CD4-positive, alpha-beta T cell treated with Interleukin-21 for 1 hour (primary cell): ENCODE data around the gene PLIN4.

Source experiments
- DNase-seq: peaks from one replicate; pipeline ENCODE4 v3.0.0-alpha.2; 2020

PLIN4 gene

GRCh38 chr19:4518345-4519171, at the start of gene PLIN4:
Gene PLIN4, minus strand, starts transcription at chr19:4518486. Its CDS starts 214 bp downstream, at chr19:4518272.
- DNase-seq: no peak

GRCh38 chr19:4567584-4568071, 49.3 kb upstream of the PLIN4 start:
- DNase-seq: peak; percentile 62

GRCh38 chr19:4566402-4567051, 48.2 kb upstream of the PLIN4 start:
- no peak for DNase-seq

- DNase-seq: peak; percentile 16
These were observed 45.3 kb upstream of the PLIN4 start for GRCh38 chr19:4563562-4563961.

GRCh38 chr19:4562085-4562484, 43.8 kb upstream of the PLIN4 start:
- peak; percentile 22 for DNase-seq

- no peak for DNase-seq
These were observed 41.3 kb upstream of the PLIN4 start, which contains the start of gene SEMA6B for GRCh38 chr19:4559569-4559968. Gene SEMA6B, minus strand, starts transcription at chr19:4559684. Its CDS starts 1,227 bp downstream, at chr19:4558457.

GRCh38 chr19:4557971-4558941, 40.0 kb upstream of the PLIN4 start:
- DNase-seq: no peak

GRCh38 chr19:4557144-4557970, 39.1 kb upstream of the PLIN4 start:
- no peak for DNase-seq

- DNase-seq: no peak
These were observed 38.4 kb upstream of the PLIN4 start for GRCh38 chr19:4556597-4557127.

- DNase-seq: no peak
These were observed 37.6 kb upstream of the PLIN4 start for GRCh38 chr19:4555657-4556561.

- DNase-seq: no peak
These were observed 36.4 kb upstream of the PLIN4 start for GRCh38 chr19:4554717-4555116.

GRCh38 chr19:4553775-4554174, 35.5 kb upstream of the PLIN4 start:
- DNase-seq: no peak

GRCh38 chr19:4553092-4553695, 34.9 kb upstream of the PLIN4 start:
- no peak for DNase-seq

- no peak for DNase-seq
These were observed 34.2 kb upstream of the PLIN4 start for GRCh38 chr19:4552525-4552819.

GRCh38 chr19:4550479-4551050, 32.3 kb upstream of the PLIN4 start:
- no peak for DNase-seq

- DNase-seq: no peak
These were observed 31.7 kb upstream of the PLIN4 start for GRCh38 chr19:4550018-4550417.

GRCh38 chr19:4548238-4548584, 29.9 kb upstream of the PLIN4 start:
- no peak for DNase-seq

GRCh38 chr19:4547303-4548237, 29.3 kb upstream of the PLIN4 start:
- DNase-seq: no peak
